Heart left ventricle (tissue), 16 donors: ENCODE data around the gene LYVE1. TPM values are rescaled to one million over a fixed set of nuclear protein-coding genes. Genes with fewer than 3 reads are reported as not detected.

Source experiments
- ATAC-seq, 4 donors: fragments of 200-7000 bp; cut with Tn5 transposase; one replicate each; pipeline ENCODE4 v1.9.1; 2020 to 2022; ENCODE audit warnings: moderate library complexity in 4 of 4, mild to moderate bottlenecking in 3 of 4, moderate number of reproducible peaks in 1 of 4
- DNase-seq, 5 donors: peaks; one replicate each; pipeline ENCODE4 v3.0.0-alpha.2; 2020
- H3K27ac ChIP-seq, 12 donors: fragments of 200-600 bp; sonication (generic) in 4 of 12; one replicate each; pipeline versions ENCODE4 v1.5.0 to v1.8.0; 2016 to 2022; ENCODE audit warnings: mild to moderate bottlenecking in 2 of 12
- H3K27me3 ChIP-seq, 9 donors: fragments of 200-600 bp; sonication (generic) in 2 of 9; one replicate each; pipeline versions ENCODE4 v1.5.1 to v1.8.0; 2016 to 2022; ENCODE audit warnings: mild to moderate bottlenecking in 3 of 9
- H3K36me3 ChIP-seq, 9 donors: fragments of 200-600 bp; sonication (generic) in 2 of 9; one replicate each; pipeline versions ENCODE4 v1.5.0 to v1.8.0; 2018 to 2022; ENCODE audit warnings: mild to moderate bottlenecking in 2 of 9
- H3K4me1 ChIP-seq, 12 donors: fragments of 200-600 bp; sonication (generic) in 4 of 12; one replicate each; pipeline versions ENCODE4 v1.5.0 to v1.8.0; 2016 to 2022; ENCODE audit warnings: mild to moderate bottlenecking in 3 of 12
- H3K4me3 ChIP-seq, 12 donors: fragments of 200-600 bp; sonication (generic) in 4 of 12; one replicate each; pipeline versions ENCODE4 v1.5.0 to v1.8.0; 2017 to 2022; ENCODE audit warnings: mild to moderate bottlenecking in 9 of 12, moderate library complexity in 4 of 12
- H3K9me3 ChIP-seq, 12 donors: fragments of 200-600 bp; sonication (generic) in 4 of 12; one replicate each; pipeline versions ENCODE4 v1.5.0 to v1.8.0; 2016 to 2022; ENCODE audit warnings: mild to moderate bottlenecking in 1 of 12
- POLR2A ChIP-seq, 2 donors: fragments of 450-650 bp; IDR thresholded peaks; one replicate each; pipeline ENCODE4 v1.6.1; 2017; ENCODE audit warnings: antibody characterized with exemption in 2 of 2, mild to moderate bottlenecking in 2 of 2, moderate library complexity in 2 of 2
- WGBS, 4 donors: extraction: QIAGEN DNeasy Blood & Tissue Kit in 2 of 4; methylation state at CpG; one replicate each; pipeline versions ENCODE4 v1.1.5 to v1.1.7; 2013 to 2018; 5-methylcytosine and 5-hydroxymethylcytosine counted together
- intact Hi-C, 10 donors: fragments of 100-400 bp; cut with DNase I; formaldehyde crosslinking; loops; one replicate each; pipeline versions ENCODE4 v1.11.1 to v1.14.2; 2022
- polyA plus RNA-seq, 2 donors: library from polyadenylated mRNA; stranded (reverse); fragments of 200-250 nt; gene quantifications; one replicate each; pipeline ENCODE4 v1.2.3, GENCODE V29; 2013
- total RNA-seq, 9 donors: library from RNA; depleted of rRNA in 2 of 9; stranded (reverse); fragments of >200 nt in 2 of 9; fragmentation: NEBNext Ultra II Directional in 3 of 9; extraction: Animal tissue kit (Norgen Biotek cat#: 25700) in 3 of 9; gene quantifications; one replicate each; pipeline versions ENCODE4 v1.1.0 to v1.2.4, GENCODE V29; 2016 to 2023
- TF ChIP-seq, protein P1 (sequence below), 12 donors: fragments of 200-600 bp; sonication (generic) in 4 of 12; IDR thresholded peaks; one replicate each; pipeline versions ENCODE4 v1.5.0 to v1.8.0; 2018 to 2022; ENCODE audit warnings: antibody characterized with exemption in 12 of 12, mild to moderate bottlenecking in 5 of 12
- donor health status: ischemic (EF 13 %, LVEDD 7.1; RV severe dilation, severe dysfunction).
- donor health status: healthy with polysubstance abuse.
- donor health status: DM: no; HTN: yes; CAD: no.
- donor health status: DM: no; HTN: no; CAD: no.
- donor health status: ischemic (EF 25% LVEDD 6.9; RV normal size, moderate dysfunction).
- donor health status: ischemic (EF 25% LVEDD 5.7; RV mildly dilated, moderate dysfunction).
- donor health status: healthy.
- donor health status: DM: yes; HTN: yes; CAD: no.
- donor health status: ischemic (EF 35%, LVEDD 5.7; RV mildly dilated, moderate dysfunction).
- donor health status: nonischemic (EF 11% LVEDD 7.7; RV severe dilation, severe dysfunction).
- donor health status: DM: yes; HTN: yes; CAD: no.
- donor health status: PGD.
- donor health status: ischemic (EF 29% LVEDD 5.4; RV normal size, mild dysfunction).
- donor health status: nonischemic (EF 23%, LVEDD 6.1; RV moderate dilation, normal function).

The LYVE1 gene
- total and polyA plus RNA-seq, 11 donors = 8.1 to 163 (median 24.1) TPM

DNA sequence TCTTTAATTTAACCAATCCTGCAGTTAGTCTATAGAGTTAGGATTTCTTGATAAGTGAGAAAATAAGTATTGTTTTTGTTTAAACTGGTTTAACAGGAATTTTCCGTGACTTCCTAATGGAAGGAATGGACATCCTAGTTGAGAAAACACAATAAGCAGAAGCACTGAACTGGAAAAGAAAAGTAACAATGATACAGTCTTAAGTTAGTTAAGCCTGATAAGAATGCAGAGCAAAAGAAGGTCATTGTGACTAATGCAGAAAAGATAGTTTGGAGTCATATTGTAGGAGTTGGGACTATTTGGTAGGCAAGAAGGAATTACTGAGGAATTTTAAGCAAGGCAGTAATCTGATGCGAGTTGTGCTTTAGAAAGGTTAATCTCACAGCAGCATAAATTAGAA lies 39.2 kb downstream of the LYVE1 start:
- ATAC-seq (no peak), DNase-seq (no peak)
- H3K27ac ChIP-seq = no peak overlapping the region
- H3K9me3 ChIP-seq = no peaks in the 10 kb centered on the region
- TF ChIP-seq, protein P1, sequence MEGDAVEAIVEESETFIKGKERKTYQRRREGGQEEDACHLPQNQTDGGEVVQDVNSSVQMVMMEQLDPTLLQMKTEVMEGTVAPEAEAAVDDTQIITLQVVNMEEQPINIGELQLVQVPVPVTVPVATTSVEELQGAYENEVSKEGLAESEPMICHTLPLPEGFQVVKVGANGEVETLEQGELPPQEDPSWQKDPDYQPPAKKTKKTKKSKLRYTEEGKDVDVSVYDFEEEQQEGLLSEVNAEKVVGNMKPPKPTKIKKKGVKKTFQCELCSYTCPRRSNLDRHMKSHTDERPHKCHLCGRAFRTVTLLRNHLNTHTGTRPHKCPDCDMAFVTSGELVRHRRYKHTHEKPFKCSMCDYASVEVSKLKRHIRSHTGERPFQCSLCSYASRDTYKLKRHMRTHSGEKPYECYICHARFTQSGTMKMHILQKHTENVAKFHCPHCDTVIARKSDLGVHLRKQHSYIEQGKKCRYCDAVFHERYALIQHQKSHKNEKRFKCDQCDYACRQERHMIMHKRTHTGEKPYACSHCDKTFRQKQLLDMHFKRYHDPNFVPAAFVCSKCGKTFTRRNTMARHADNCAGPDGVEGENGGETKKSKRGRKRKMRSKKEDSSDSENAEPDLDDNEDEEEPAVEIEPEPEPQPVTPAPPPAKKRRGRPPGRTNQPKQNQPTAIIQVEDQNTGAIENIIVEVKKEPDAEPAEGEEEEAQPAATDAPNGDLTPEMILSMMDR (IDR thresholded peaks at IDR 0.05) = no peak
- no peak for TF ChIP-seq POLR2A (IDR thresholded peaks at IDR 0.05)
- H3K27me3 ChIP-seq = no peaks in the 10 kb centered on the region
- 95 to 97% (median 96%) methylated on average over 2 of the region's 2 CpGs for WGBS, 4 donors
- H3K4me3 ChIP-seq = no peak overlapping the region
- intact Hi-C loops = no loop called here
- H3K4me1 ChIP-seq = no peaks in the 10 kb centered on the region
- H3K36me3 ChIP-seq = peaks cover 0 to 95% (median 78%) of the 10 kb centered on the region in 9 donors

DNA sequence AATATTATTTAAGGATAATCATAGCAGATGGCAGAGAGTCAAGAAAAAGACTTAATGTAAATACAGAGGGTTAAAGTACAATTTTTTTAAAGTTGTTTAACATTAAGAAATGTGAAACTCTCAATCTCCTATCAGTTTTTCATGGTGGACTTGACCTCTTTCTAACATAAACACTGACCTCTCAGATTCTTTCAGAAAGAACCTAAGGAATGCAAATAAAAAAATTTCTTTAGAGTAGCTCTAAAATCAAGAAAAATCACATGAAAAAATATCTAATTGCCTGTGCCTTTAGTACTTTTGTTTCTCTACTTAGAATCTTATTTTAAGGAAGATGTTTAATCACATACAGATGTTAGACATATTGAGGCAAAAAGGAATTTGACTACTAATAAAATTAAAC lies 40.3 kb downstream of the LYVE1 start:
- no peak overlapping the region for H3K4me3 ChIP-seq
- H3K4me1 ChIP-seq = no peaks in the 10 kb centered on the region
- H3K36me3 ChIP-seq = peaks cover 0 to 98% (median 82%) of the 10 kb centered on the region in 9 donors
- no peak for ATAC-seq
- no peak for TF ChIP-seq POLR2A (IDR thresholded peaks at IDR 0.05)
- TF ChIP-seq, protein P1 (IDR thresholded peaks at IDR 0.05) = no peak
- no peak overlapping the region for H3K27ac ChIP-seq
- DNase-seq = no peak
- H3K27me3 ChIP-seq = no peaks in the 10 kb centered on the region
- intact Hi-C loops = no loop called here
- no peaks in the 10 kb centered on the region for H3K9me3 ChIP-seq

DNA sequence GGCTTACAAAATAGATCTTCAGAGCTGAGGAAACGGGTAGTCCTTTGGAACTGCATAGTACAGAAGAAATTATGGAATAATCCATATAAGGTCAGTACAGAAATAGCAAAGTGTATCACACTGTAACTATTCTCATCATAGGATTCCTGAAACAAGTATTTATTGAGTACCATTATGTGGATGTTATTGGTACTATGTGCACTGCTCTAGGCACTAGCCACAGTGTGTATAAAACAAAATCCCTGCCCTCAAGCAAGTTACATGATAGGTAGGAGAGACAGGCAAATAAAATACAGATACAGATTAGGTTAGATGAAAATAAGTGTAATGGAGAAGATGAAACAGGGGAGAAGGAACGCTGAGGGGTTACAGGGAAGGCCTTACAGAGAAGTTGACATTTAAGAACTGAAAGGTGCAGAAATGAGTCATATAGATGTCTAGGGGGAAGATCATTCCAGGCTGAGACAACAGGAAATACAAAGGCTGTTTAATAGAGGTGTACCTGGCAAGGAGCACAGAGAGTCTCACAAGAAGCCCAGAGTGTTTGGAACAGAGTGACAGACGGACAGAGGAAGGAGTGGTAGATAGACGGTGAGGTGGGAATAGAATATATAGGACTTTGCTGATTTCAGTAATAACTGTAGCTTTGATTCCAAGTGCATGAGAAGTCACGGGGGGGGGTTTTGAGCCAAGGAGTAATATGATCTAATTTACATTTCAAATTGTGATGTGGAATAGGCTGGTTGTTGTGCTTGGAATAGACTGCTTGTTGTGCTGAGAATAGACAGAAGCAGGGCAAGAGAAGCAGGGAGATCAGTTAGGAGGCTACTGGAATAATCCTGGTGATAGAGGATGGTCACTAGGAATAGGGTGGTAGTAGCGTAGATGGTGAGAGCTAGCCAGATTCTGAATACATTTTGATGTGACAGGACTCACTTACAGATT lies 41.2 kb downstream of the LYVE1 start:
- 87 to 93% (median 90%) methylated on average over 6 of the region's 6 CpGs for WGBS, 4 donors
- Histone ChIP-seq H3K27ac (no peak overlapping the region), H3K27me3 (no peaks in the 10 kb centered on the region), H3K36me3 (peaks cover 0 to 98% (median 84%) of the 10 kb centered on the region in 9 donors), H3K4me3 (no peak overlapping the region), H3K9me3 (no peaks in the 10 kb centered on the region), H3K4me1 (no peaks in the 10 kb centered on the region)
- ATAC-seq = no peak
- intact Hi-C loops = no loop called here
- no peak for TF ChIP-seq POLR2A (IDR thresholded peaks at IDR 0.05)
- TF ChIP-seq, protein P1 (IDR thresholded peaks at IDR 0.05) = no peak
- DNase-seq = no peak

DNA sequence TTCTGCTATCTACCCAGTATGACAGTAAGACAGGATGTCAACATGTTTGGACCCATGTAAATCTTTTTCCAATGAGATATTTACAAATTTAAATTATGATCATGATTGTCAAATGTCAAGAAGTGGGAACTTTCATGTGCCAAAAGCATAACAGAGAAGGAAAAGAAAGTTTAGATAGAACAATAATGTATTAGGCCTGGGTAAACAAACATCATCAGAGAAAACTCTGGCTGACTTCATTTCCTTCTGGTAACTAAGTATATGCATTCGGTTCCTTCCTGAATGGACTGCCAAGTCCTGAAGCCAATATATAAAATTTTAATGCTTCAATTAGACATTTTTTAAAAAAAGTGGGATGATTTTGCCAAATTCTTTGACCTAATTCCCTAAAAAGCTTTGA lies 44.0 kb downstream of the LYVE1 start:
- H3K27ac ChIP-seq = no peak overlapping the region
- H3K4me1 ChIP-seq = no peaks in the 10 kb centered on the region
- H3K27me3 ChIP-seq = no peaks in the 10 kb centered on the region
- H3K9me3 ChIP-seq = no peaks in the 10 kb centered on the region
- TF ChIP-seq, protein P1 (IDR thresholded peaks at IDR 0.05) = no peak
- TF ChIP-seq POLR2A (IDR thresholded peaks at IDR 0.05) = no peak
- H3K4me3 ChIP-seq = no peak overlapping the region
- H3K36me3 ChIP-seq = peaks cover 0 to 100% (median 97%) of the 10 kb centered on the region in 9 donors
- intact Hi-C loops = no loop called here
- ATAC-seq (no peak), DNase-seq (no peak)
- 54 to 67% (median 55%) methylated on average over 1 of the region's 1 CpG for WGBS, 4 donors
